SK-N-SH (cell line): ENCODE measurements around the gene PLXNB3. TPM values are rescaled to one million over a fixed set of nuclear protein-coding genes. Genes with fewer than 3 reads are reported as not detected.

ENCODE experiments used
- CTCF ChIA-PET: fragments of 300-600, 350-600 bp; formaldehyde crosslinking; extraction: SDS; loops from one replicate; lab custom pipeline; 2021; lab: Yijun Ruan, JAX
- POLR2A ChIA-PET: fragments of 350-600 bp; sonication (Branson Sonifier 250); formaldehyde crosslinking; extraction: SDS; loops from one replicate; lab custom pipeline; 2020; ENCODE audit warnings: antibody characterized with exemption, inconsistent platforms; lab: Yijun Ruan, JAX
- DNase-seq: peaks from one replicate; pipeline ENCODE4 v3.0.0; 2012
- H2AFZ ChIP-seq: fragments of 200-600 bp; sonication (generic); 2 replicates; pipeline ENCODE4 v1.8.1; 2016; ENCODE audit warnings: antibody characterized with exemption, mild to moderate bottlenecking, low read depth
- H3F3A ChIP-seq: fragments of 200-600 bp; sonication (generic); replicated peaks from 2 replicates; pipeline ENCODE3; 2016; ENCODE audit warnings: antibody characterized with exemption, mild to moderate bottlenecking; ENCODE audit not compliant: insufficient read depth
- H3K27ac ChIP-seq, 2 experiments: fragments of 200-500 bp in 1 of 2; fragments of 200-600 bp in 1 of 2; sonication (Bioruptor generic) in 1 of 2; sonication (generic), shearing (Covaris generic) in 1 of 2; 2 replicates each; pipeline versions ENCODE4 v1.5.1 to v1.6.1; 2014 to 2016; ENCODE audit warnings: low read depth in 2 of 2, inconsistent platforms in 1 of 2, low read length in 1 of 2, mild to moderate bottlenecking in 1 of 2, mixed read lengths in 1 of 2
- H3K27me3 ChIP-seq: fragments of 200-600 bp; sonication (generic), shearing (Covaris generic); 2 replicates; pipeline ENCODE4 v1.6.1; 2016; ENCODE audit warnings: mixed run types; ENCODE audit not compliant: insufficient read depth
- H3K36me3 ChIP-seq, 2 experiments: fragments of 200-500 bp in 1 of 2; fragments of 200-600 bp in 1 of 2; sonication (Bioruptor generic) in 1 of 2; sonication (generic) in 1 of 2; replicated peaks in 1 of 2; 2 replicates each; pipeline versions ENCODE3 to v1.5.1; 2014 to 2016; ENCODE audit warnings: low read length in 1 of 2, mild to moderate bottlenecking in 1 of 2; ENCODE audit not compliant: insufficient read depth in 2 of 2, control insufficient read depth in 1 of 2
- H3K4me1 ChIP-seq, 2 experiments: fragments of 200-500 bp in 1 of 2; fragments of 200-600 bp in 1 of 2; sonication (Bioruptor generic) in 1 of 2; sonication (generic), shearing (Covaris generic) in 1 of 2; 2 replicates each; pipeline versions ENCODE4 v1.5.1 to v1.6.1; 2014 to 2016; ENCODE audit warnings: low read depth in 1 of 2, low read length in 1 of 2, mixed run types in 1 of 2; ENCODE audit not compliant: insufficient read depth in 2 of 2, control insufficient read depth in 1 of 2
- H3K4me2 ChIP-seq: fragments of 200-600 bp; sonication (generic), shearing (Covaris generic); 2 replicates; pipeline ENCODE4 v1.6.1; 2017; ENCODE audit warnings: mixed run types
- H3K4me3 ChIP-seq, 2 experiments: fragments of 200-500 bp in 1 of 2; fragments of 200-600 bp in 1 of 2; sonication (Bioruptor generic) in 1 of 2; sonication (generic), shearing (Covaris generic) in 1 of 2; 2 replicates each; pipeline versions ENCODE4 v1.5.1 to v1.8.1; 2014 to 2016; ENCODE audit warnings: low read depth in 2 of 2, inconsistent platforms in 1 of 2, low read length in 1 of 2, mild to moderate bottlenecking in 1 of 2, mixed read lengths in 1 of 2, moderate library complexity in 1 of 2
- H3K79me2 ChIP-seq: fragments of 200-600 bp; sonication (generic); 2 replicates; pipeline ENCODE4 v1.8.1; 2017; ENCODE audit warnings: mild to moderate bottlenecking; ENCODE audit not compliant: insufficient read depth
- H3K9ac ChIP-seq: fragments of 200-600 bp; sonication (generic); 2 replicates; pipeline ENCODE4 v1.6.1; 2017; ENCODE audit warnings: mixed run types
- H3K9me2 ChIP-seq: fragments of 200-600 bp; sonication (generic); 2 replicates; pipeline ENCODE4 v1.6.1; 2017; ENCODE audit warnings: mixed run types
- H3K9me3 ChIP-seq: fragments of 200-600 bp; sonication (generic); 2 replicates; pipeline ENCODE4 v1.6.1; 2017; ENCODE audit warnings: mixed run types, mild to moderate bottlenecking, moderate library complexity
- H4K20me1 ChIP-seq: fragments of 200-600 bp; sonication (generic); 2 replicates; pipeline ENCODE4 v1.6.1; 2017; ENCODE audit warnings: mild to moderate bottlenecking, mixed run types; ENCODE audit not compliant: insufficient read depth
- ELF1 ChIP-seq: IDR thresholded peaks from 2 replicates; pipeline ENCODE4 v1.4.0; 2012
- FOSL2 ChIP-seq: IDR thresholded peaks from 2 replicates; pipeline ENCODE4 v1.4.0; 2012; ENCODE audit warnings: low read depth, mild to moderate bottlenecking, moderate library complexity, borderline replicate concordance
- GABPA ChIP-seq: IDR thresholded peaks from 2 replicates; pipeline ENCODE4 v1.4.0; 2012; ENCODE audit warnings: low read depth, mild to moderate bottlenecking
- GATA2 ChIP-seq: sonication (generic); formaldehyde crosslinking; IDR thresholded peaks from 2 replicates; pipeline ENCODE4 v1.5.0; 2020; ENCODE audit warnings: mild to moderate bottlenecking, missing genetic modification reagents
- NFIC ChIP-seq: IDR thresholded peaks from 2 replicates; pipeline ENCODE4 v1.4.0; 2012; ENCODE audit warnings: borderline replicate concordance
- NRF1 ChIP-seq: IDR thresholded peaks from 2 replicates; pipeline ENCODE4 v1.6.1; 2012; ENCODE audit warnings: low read depth, mild to moderate bottlenecking, low read length
- RXRA ChIP-seq: IDR thresholded peaks from 2 replicates; pipeline ENCODE4 v1.4.0; 2012; ENCODE audit warnings: low read depth, mild to moderate bottlenecking, borderline replicate concordance
- TCF12 ChIP-seq: IDR thresholded peaks from 2 replicates; pipeline ENCODE4 v1.4.0; 2012
- WGBS: methylation state at CpG from one replicate; pipeline ENCODE4 v1.1.6; 2017; ENCODE audit warnings: low lambda C conversion rate; 5-methylcytosine and 5-hydroxymethylcytosine counted together
- polyA plus RNA-seq, 3 experiments: library from polyadenylated mRNA; depleted of rRNA; stranded (reverse); fragments of >200 nt; gene quantifications; 2 replicates each; pipeline ENCODE4 v1.2.3, GENCODE V29; 2012
- TF ChIP-seq, protein P1 (sequence below): IDR thresholded peaks from 2 replicates; pipeline ENCODE4 v1.6.1; 2012; ENCODE audit warnings: mild to moderate bottlenecking, low read depth, low read length, moderate library complexity
- TF ChIP-seq, protein P2 (sequence below): IDR thresholded peaks from 2 replicates; pipeline ENCODE4; 2012
- TF ChIP-seq, protein P3 (sequence below): fragments of 150-350 bp; IDR thresholded peaks from 2 replicates; pipeline ENCODE4 v1.6.1; 2017; ENCODE audit warnings: antibody characterized with exemption, low read length, low read depth, borderline replicate concordance

PLXNB3 gene
- polyA plus RNA-seq, 1 of the 3 experiments (the other 2 are of a cell fraction), result 15.5 TPM

DNA sequence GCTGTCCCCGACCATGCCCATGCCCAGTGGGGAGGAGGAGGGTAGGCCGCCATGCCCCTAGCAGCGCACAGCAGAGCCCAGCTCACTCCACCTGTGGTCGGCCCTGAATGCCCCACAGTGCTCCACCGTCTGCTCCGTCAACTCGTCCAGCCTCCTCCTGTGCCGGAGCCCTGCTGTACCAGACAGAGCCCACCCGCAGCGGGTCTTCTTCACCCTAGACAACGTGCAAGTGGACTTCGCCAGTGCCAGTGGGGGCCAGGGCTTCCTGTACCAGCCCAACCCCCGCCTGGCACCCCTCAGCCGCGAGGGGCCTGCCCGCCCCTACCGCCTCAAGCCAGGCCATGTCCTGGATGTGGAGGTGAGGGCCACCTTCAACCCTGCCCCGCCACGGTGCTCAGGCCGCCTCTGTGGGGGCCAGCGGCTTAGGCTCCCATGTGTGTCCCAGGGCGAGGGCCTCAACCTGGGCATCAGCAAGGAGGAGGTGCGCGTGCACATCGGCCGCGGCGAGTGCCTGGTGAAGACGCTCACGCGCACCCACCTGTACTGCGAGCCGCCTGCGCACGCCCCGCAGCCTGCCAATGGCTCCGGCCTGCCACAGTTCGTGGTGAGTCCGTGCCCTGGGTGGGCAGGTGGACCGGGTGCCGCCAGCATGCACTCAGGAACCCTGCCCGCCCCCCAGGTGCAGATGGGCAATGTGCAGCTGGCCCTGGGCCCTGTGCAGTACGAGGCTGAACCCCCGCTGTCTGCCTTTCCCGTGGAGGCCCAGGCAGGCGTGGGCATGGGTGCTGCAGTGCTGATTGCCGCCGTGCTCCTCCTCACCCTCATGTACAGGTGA, 9.9 kb downstream of the PLXNB3 start:
- Histone ChIP-seq H3K79me2 (no peaks in the 10 kb centered on the region), H3K27ac (no peak overlapping the region), H2AFZ (no peak overlapping the region), H3F3A (no peaks in the 10 kb centered on the region), H3K9me2 (no peaks in the 10 kb centered on the region), H3K9me3 (no peaks in the 10 kb centered on the region), H3K4me2 (no peak overlapping the region), H4K20me1 (no peaks in the 10 kb centered on the region), H3K9ac (no peak overlapping the region), H3K36me3 (peaks cover 0 to 4% of the 10 kb centered on the region in 2 experiments), H3K4me1 (no peaks in the 10 kb centered on the region), H3K4me3 (no peak overlapping the region), H3K27me3 (no peaks in the 10 kb centered on the region)
- ChIA-PET POLR2A (no interaction called here), CTCF (interaction anchor here (1.3 kb wide), 1 partner anchor 149 kb away, joined by 3 read pairs; no protein-coding TSS in a partner anchor)
- TF ChIP-seq RXRA (no peak), NRF1 (no peak), TCF12 (no peak), FOSL2 (no peak), ELF1 (no peak), GATA2 (CRISPR knock-in tag) (no peak), GABPA (no peak), NFIC (no peak)
- TF ChIP-seq, protein P1, sequence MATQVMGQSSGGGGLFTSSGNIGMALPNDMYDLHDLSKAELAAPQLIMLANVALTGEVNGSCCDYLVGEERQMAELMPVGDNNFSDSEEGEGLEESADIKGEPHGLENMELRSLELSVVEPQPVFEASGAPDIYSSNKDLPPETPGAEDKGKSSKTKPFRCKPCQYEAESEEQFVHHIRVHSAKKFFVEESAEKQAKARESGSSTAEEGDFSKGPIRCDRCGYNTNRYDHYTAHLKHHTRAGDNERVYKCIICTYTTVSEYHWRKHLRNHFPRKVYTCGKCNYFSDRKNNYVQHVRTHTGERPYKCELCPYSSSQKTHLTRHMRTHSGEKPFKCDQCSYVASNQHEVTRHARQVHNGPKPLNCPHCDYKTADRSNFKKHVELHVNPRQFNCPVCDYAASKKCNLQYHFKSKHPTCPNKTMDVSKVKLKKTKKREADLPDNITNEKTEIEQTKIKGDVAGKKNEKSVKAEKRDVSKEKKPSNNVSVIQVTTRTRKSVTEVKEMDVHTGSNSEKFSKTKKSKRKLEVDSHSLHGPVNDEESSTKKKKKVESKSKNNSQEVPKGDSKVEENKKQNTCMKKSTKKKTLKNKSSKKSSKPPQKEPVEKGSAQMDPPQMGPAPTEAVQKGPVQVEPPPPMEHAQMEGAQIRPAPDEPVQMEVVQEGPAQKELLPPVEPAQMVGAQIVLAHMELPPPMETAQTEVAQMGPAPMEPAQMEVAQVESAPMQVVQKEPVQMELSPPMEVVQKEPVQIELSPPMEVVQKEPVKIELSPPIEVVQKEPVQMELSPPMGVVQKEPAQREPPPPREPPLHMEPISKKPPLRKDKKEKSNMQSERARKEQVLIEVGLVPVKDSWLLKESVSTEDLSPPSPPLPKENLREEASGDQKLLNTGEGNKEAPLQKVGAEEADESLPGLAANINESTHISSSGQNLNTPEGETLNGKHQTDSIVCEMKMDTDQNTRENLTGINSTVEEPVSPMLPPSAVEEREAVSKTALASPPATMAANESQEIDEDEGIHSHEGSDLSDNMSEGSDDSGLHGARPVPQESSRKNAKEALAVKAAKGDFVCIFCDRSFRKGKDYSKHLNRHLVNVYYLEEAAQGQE, result no peak
- TF ChIP-seq, protein P2, sequence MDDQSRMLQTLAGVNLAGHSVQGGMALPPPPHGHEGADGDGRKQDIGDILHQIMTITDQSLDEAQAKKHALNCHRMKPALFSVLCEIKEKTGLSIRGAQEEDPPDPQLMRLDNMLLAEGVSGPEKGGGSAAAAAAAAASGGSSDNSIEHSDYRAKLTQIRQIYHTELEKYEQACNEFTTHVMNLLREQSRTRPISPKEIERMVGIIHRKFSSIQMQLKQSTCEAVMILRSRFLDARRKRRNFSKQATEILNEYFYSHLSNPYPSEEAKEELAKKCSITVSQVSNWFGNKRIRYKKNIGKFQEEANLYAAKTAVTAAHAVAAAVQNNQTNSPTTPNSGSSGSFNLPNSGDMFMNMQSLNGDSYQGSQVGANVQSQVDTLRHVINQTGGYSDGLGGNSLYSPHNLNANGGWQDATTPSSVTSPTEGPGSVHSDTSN, result no peak
- TF ChIP-seq, protein P3, sequence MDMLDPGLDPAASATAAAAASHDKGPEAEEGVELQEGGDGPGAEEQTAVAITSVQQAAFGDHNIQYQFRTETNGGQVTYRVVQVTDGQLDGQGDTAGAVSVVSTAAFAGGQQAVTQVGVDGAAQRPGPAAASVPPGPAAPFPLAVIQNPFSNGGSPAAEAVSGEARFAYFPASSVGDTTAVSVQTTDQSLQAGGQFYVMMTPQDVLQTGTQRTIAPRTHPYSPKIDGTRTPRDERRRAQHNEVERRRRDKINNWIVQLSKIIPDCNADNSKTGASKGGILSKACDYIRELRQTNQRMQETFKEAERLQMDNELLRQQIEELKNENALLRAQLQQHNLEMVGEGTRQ, result no peak
- DNase-seq, result peak; percentile 36
- WGBS, result 79% methylated on average over 18 of the region's 48 CpGs
